NB4 (cell line): ENCODE measurements around the gene HSF2.

Experiments
- DNase-seq: peaks from one replicate; pipeline ENCODE4 v3.0.0; 2010; ENCODE audit warnings: low read depth
- H3K4me3 ChIP-seq: one replicate; pipeline ENCODE4 v1.5.1; 2011; ENCODE audit warnings: mild to moderate bottlenecking, low read depth, low read length, moderate library complexity
- MYC ChIP-seq: IDR thresholded peaks from 2 replicates; pipeline ENCODE4 v1.6.1; 2011; ENCODE audit warnings: low read depth, low read length
- POLR2A ChIP-seq: IDR thresholded peaks from 2 replicates; pipeline ENCODE4 v1.6.1; 2011; ENCODE audit warnings: mild to moderate bottlenecking; ENCODE audit not compliant: insufficient read length; ENCODE audit errors: extremely low read depth
- TF ChIP-seq, protein P1 (sequence below): IDR thresholded peaks from one replicate; pipeline ENCODE4 v1.5.1; 2012; ENCODE audit warnings: low read depth, low read length
- TF ChIP-seq, protein P2 (sequence below): IDR thresholded peaks from 2 replicates; pipeline ENCODE4 v1.6.1; 2011; ENCODE audit warnings: low read depth, low read length

The HSF2 gene

DNA sequence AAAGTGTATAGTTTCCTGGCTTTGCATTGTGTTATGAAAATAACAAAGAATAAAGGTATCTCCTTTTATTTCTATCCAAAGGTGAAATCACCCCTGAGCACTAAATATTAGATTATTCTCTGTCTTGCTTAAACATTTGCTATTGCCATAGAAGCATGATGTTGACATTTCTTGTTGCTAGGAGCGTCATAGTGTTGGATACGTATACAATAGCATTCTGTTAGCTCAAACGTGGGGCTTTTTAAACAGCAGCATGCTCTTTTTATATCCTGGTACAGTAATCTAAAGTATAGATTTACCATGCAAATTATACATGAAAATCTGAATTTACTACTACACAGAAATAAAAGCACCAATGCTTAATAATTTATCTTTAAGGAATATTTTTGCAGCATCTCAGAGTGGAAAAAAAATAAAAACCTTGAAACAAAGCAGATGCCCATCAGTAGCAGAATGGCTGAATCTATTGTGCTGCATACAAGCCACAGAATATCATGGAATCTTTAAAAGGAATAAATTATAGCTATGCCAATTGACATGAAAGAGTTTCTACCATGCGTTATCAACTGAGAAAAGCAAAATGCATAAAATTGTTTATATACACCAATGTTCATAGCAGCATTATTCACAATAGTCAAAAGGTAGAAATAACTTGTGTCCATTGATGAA lies 9.6 kb upstream of the HSF2 start:
- no peak for TF ChIP-seq MYC
- TF ChIP-seq, protein P1, sequence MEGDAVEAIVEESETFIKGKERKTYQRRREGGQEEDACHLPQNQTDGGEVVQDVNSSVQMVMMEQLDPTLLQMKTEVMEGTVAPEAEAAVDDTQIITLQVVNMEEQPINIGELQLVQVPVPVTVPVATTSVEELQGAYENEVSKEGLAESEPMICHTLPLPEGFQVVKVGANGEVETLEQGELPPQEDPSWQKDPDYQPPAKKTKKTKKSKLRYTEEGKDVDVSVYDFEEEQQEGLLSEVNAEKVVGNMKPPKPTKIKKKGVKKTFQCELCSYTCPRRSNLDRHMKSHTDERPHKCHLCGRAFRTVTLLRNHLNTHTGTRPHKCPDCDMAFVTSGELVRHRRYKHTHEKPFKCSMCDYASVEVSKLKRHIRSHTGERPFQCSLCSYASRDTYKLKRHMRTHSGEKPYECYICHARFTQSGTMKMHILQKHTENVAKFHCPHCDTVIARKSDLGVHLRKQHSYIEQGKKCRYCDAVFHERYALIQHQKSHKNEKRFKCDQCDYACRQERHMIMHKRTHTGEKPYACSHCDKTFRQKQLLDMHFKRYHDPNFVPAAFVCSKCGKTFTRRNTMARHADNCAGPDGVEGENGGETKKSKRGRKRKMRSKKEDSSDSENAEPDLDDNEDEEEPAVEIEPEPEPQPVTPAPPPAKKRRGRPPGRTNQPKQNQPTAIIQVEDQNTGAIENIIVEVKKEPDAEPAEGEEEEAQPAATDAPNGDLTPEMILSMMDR = no peak
- TF ChIP-seq, protein P2, sequence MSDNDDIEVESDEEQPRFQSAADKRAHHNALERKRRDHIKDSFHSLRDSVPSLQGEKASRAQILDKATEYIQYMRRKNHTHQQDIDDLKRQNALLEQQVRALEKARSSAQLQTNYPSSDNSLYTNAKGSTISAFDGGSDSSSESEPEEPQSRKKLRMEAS = no peak
- TF ChIP-seq POLR2A = no peak
- H3K4me3 ChIP-seq = no peak overlapping the region
- DNase-seq = no peak

DNA sequence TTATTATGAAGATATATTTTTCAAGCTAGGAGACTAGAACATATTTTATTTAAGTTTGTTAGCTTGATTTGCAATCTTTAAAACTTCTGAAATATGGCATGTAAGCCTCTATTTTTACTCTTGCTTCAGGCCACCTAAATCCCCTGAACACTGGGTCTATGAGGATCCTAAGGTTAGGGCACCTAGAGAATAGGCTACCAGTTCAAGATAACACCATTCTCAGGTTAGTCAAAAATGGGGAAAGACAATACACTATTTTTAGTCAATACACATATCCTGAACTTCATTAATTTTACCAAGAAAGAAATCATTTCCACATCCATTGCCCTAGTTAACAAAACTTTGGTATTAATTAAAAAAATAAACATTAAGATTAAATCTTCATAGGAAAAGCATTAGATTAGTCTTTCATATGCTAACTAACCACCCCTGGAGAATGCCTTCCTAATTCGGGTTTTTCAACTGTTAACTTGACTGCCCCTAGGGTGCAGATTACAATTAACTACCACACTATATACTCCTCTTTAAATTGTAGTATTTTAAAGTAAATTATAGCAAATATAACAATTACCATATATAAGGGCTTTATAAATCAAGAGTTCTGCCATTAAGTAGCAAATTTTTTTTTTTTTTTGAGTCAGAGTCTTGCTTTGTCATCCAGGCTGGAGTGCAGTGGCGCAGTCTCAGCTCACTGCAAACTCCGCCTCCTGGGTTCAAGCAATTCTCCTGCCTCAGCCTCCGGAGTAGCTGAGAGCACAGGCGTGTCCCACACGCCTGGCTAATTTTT lies 6.7 kb upstream of the HSF2 start:
- no peak for DNase-seq
- TF ChIP-seq, protein P1 = no peak
- TF ChIP-seq, protein P2 = no peak
- no peak for TF ChIP-seq MYC
- TF ChIP-seq POLR2A = no peak
- H3K4me3 ChIP-seq = no peak overlapping the region

DNA sequence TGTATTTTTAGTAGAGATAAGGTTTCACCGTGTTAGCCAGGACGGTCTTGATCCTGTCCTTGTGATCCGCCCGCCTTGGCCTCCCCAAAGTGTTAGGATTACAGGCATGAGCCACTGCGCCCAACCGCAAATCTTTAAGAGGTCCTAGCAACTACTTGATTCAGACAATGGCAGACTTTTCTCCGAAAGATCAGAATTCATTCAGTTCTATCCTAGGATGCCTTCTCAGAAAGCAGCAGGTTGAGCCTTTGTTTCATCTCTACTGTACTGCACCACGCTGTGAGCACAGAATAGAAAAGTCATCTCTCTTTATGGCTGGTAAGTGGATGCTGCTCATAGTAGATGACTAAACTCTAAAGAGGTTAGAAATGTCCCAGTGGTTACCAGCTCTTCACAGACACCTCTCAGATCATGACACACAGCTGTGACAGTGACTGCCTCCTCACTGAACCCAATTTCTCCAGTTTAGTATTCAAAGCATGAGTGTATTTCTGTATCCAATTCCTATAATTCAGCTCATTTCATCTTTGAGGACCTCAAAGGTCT lies 6.0 kb upstream of the HSF2 start:
- H3K4me3 ChIP-seq = no peak overlapping the region
- DNase-seq = no peak
- TF ChIP-seq, protein P2 = no peak
- TF ChIP-seq, protein P1 = no peak
- TF ChIP-seq POLR2A = no peak
- no peak for TF ChIP-seq MYC

DNA sequence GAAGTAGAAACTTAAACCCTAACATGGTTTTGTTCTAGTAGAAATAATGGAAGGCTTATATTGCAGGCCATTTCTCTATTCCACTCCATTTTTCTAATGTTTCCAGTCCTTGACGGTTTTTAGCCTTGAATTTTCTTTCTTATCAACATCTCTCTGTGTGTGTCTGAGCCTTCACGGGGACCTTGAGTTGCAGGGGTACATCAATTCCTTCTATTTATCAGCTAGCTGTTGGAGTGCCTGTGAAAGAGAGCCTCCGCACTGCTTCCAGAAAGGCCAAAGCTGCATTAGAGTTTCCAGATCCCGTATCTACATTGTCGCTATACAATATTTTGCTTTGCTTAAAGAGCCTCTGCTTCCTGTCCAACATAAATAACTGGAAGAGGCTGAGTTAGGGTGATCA lies 5.4 kb upstream of the HSF2 start:
- TF ChIP-seq POLR2A (no peak), MYC (no peak)
- TF ChIP-seq, protein P1 = no peak
- TF ChIP-seq, protein P2 = no peak
- no peak overlapping the region for H3K4me3 ChIP-seq
- no peak for DNase-seq

DNA sequence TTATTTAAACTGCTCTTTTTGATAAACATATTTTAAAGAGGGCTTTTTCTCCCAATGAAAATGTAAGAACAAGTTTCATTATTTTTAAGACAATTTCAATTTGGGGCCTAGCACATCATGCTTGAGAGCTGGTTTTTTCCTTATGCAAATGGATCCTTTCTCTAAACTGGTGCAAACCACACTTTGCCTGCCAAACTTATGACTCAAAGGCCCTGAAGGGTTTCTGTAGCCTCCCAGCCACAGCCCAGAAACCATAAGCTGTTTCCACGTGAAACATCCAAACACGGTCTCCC lies 451 bp upstream of the HSF2 start:
- TF ChIP-seq MYC (no peak), POLR2A (no peak)
- TF ChIP-seq, protein P1 = no peak
- TF ChIP-seq, protein P2 = no peak
- no peak for DNase-seq
- H3K4me3 ChIP-seq = peak overlapping the region; percentile 42
